ENCODE measurements around the gene FAM217A. TPM values are rescaled to one million over a fixed set of nuclear protein-coding genes. Genes with fewer than 3 reads are reported as not detected.

FAM217A gene
- total and polyA plus RNA-seq, 9 of the 15 experiments (the other 6 are each of a cell fraction or from before 2014, with no cell fraction given), result not detected

DNA sequence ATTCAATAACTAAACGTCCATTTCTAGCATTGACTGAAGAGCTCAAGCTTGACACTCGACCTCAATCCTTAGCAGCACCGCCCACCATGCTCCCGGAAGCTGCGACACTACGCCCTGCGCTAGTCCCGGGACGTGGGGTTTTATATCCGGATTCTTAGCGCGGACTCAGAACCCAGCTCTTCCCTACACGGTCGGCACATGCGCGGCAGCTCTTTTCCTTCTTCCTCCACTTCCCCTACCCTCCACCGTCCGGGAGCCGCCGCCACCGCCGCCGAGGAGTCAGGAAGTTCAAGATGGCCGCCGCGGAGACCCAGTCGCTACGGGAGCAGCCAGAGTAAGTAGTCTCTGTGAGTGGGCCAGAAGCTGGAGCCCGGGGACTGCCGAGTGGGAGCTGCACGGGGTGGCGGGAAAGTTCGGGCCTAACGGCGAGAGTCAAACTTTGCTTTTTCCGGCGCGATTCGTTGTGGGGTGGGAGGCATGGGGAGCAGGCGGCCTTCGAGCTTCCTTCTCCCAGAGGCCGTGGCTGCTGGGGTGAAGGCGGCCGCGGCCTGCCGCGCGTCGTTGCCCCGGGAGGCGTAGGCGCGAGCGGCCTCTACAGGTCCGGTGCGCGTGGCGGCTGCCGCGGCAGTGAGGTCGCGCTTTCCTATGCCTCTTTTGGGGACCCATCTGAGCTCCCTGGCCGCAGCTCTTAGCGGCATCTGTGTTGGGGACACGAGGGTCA is 57.6 kb downstream of the FAM217A start (continued):
- TF ChIP-seq ILK (tag; IDR thresholded peaks at IDR 0.05; ENCODE audit: borderline replicate concordance, low read depth), result no peak
- no peak for TF ChIP-seq MCM5 (IDR thresholded peaks at IDR 0.05; ENCODE audit: low read depth)
- peak; percentile 70 to 76; a peak in 3 of 4 replicates for TF ChIP-seq MAZ (CRISPR knock-in tag; conservative IDR thresholded peaks at IDR 0.05 in 1 of 2, IDR thresholded peaks at IDR 0.05 in 1 of 2)
- peak; percentile 34; the same call in 1 of the 2 replicates for TF ChIP-seq HBP1 (CRISPR knock-in tag; IDR thresholded peaks at IDR 0.05)
- TF ChIP-seq, protein P1, sequence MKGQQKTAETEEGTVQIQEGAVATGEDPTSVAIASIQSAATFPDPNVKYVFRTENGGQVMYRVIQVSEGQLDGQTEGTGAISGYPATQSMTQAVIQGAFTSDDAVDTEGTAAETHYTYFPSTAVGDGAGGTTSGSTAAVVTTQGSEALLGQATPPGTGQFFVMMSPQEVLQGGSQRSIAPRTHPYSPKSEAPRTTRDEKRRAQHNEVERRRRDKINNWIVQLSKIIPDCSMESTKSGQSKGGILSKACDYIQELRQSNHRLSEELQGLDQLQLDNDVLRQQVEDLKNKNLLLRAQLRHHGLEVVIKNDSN (CRISPR knock-in tag; IDR thresholded peaks at IDR 0.05), result peak; percentile 25; the same call in 1 of the 2 replicates
- peak; percentile 68; the same call in 1 of the 2 replicates for TF ChIP-seq NR3C1 (CRISPR knock-in tag; IDR thresholded peaks at IDR 0.05)
- peak in 2 of 3 experiments; percentile 43 to 93; a peak in 3 of 6 replicates for TF ChIP-seq ZBTB11 (CRISPR knock-in tag; IDR thresholded peaks at IDR 0.05)
- no peak for TF ChIP-seq ZNF551 (CRISPR knock-in tag; IDR thresholded peaks at IDR 0.05)
- TF ChIP-seq ZFP30 (CRISPR knock-in tag; IDR thresholded peaks at IDR 0.05; ENCODE audit: borderline replicate concordance), result no peak
- TF ChIP-seq SIN3A (IDR thresholded peaks at IDR 0.05; ENCODE audit: borderline replicate concordance in 2 of 2, control insufficient read depth in 1 of 2, low read depth in 2 of 2, low read length in 2 of 2), result peak; percentile 9 to 61; a peak in 1 of 4 replicates
- TF ChIP-seq PHF21A (IDR thresholded peaks at IDR 0.05; ENCODE audit: borderline replicate concordance, low read depth), result no peak; the same call in 1 of the 2 replicates
- 0 out of 2 replicates have a peak, but pooled peaks have one; percentile 51 for TF ChIP-seq GATAD2A (IDR thresholded peaks at IDR 0.05)
- TF ChIP-seq ETV1 (tag; conservative IDR thresholded peaks at IDR 0.05; ENCODE audit: low read depth), result peak; percentile 75
- TF ChIP-seq ZNF143 (CRISPR knock-in tag; IDR thresholded peaks at IDR 0.05), result peak; percentile 30; the same call in 1 of the 2 replicates
- 0 out of 2 replicates have a peak, but pooled peaks have one; percentile 53 for TF ChIP-seq SAFB (IDR thresholded peaks at IDR 0.05; ENCODE audit: borderline replicate concordance, low read depth, low read length)
